Stimulated activated CD4-positive, alpha-beta T cell treated with anti-CD3 and anti-CD28 coated beads, Interleukin-12 subunit alpha, Interleukin-12 subunit beta, amount 100 ng/mL, for 48 hours (primary cell): ENCODE data around the gene ZNF30.
A peak's percentile ranks its signal among the peaks of the same experiment; 100 is the strongest.
"Not testable (repeated sequence)": the region's sequence is repeated elsewhere in the genome, so short reads cannot be mapped to it uniquely, and the experiment has no call there.

Experiments
- DNase-seq, 3 donors: peaks; one replicate each; pipeline ENCODE4 v3.0.0-alpha.2; 2020; ENCODE audit warnings: low read depth in 2 of 3, low spot score in 1 of 3

The ZNF30 gene

DNA sequence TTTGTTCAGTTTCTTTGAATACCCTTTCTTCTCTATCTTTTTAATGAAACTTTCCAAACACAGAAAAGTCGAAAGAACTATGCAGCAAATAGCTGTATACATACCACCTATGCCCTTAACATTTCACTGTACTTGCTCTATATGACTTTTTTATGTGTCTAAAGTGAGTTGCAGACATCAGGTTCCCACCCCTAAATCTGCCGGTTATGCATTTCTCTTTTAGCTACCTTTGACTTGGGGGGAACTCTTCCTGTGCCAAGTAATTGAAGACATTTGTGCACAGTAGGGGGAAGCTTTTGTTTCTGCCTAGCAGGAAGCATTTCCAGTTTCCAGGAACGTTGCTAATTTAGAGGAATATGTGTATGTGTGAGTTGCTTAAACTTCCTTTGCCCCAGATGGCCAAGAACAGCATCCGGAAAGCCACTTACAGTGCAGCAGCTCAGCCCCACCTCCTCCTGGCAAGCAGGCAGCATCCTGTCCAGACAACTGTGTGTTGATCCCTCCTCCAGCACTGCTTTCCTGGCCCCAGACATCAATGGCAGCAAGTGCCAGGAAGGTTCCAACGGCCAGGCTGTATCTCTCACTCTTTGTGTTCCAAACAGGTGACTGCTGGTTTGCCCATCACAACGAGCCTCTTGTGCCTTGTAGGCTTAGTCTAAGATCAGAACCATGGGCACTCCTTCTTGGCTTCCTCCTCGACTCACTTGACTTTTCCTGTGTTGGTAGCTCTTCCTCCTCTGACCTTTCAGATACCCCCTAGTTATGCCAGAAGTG, 58.7 kb downstream of the ZNF30 start:
- DNase-seq, result no peak

DNA sequence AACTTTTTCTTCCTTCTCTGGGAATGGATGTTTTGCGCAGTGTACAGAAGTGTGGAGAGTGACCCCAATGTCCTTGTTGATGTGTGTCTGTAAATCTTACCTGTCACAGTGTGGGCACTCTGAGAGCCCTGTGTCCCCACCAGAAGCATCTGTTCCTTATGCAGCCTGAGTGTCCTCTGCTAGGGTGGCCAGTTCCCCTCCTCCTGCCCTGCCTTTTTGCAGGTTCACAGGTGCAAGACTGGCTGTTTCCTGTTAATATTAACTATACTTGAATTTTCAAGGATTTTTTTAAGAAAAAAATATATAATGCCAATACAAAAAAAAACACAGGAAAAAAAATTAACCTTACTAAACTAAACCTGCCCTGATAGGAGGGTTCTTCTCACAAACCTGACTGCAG, 61.4 kb downstream of the ZNF30 start:
- no peak for DNase-seq

DNA sequence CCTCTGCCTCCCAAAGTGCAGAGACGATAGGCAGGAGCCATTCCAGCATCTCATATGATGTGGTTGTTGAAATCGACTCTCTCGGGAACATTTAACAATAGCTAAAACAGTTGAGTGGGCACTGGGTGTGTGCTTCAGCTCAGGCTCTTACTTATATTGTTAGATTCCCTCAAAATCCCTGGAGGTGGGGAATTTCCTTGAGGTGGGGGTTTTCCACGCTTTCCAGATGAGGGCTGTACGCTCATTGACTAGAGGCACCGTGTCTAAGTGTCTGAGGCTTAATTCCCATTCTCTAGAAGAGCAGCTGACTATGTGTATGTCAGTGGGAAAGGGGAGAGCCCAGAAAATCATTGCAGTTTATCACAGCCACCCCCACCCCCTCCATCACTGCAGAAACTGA, 62.6 kb downstream of the ZNF30 start:
- no peak for DNase-seq

- peak; percentile 54 to 70 (median 65) for DNase-seq
Observed at GRCh38 chr19:34990578-34991192, 64.0 kb downstream of the ZNF30 start.

- DNase-seq, result no peak
Observed at GRCh38 chr19:34991542-34992333, 65.0 kb downstream of the ZNF30 start.

GRCh38 chr19:34992582-34992981, 65.9 kb downstream of the ZNF30 start:
- DNase-seq, result not testable (repeated sequence)

DNA sequence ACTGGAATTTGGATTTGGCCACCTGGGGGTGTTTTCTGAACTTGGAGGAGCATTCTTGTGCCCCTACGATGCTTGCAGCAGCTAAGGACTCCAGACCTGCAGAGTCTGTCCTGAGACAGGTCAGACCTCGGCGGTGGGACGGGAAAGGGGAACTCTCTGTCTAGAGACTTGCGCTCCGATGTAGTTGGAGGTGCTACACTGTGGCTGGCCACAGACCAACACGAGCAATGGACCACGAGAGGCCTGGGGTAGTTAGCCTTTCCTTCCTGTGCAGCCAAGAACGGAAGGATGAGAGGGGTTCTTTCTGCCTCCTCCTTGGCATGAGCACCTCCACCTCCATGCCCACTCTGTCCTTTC, 67.6 kb downstream of the ZNF30 start:
- DNase-seq, result no peak
